ENCODE data around the gene FNDC10. TPM values are rescaled to one million over a fixed set of nuclear protein-coding genes. Genes with fewer than 3 reads are reported as not detected.
"Not testable (repeated sequence)": the region's sequence is repeated elsewhere in the genome, so short reads cannot be mapped to it uniquely, and the experiment has no call there.

FNDC10 gene
- total and polyA plus RNA-seq, 7 donors: 0.15 to 0.96 (median 0.63) TPM; not detected in 1

DNA sequence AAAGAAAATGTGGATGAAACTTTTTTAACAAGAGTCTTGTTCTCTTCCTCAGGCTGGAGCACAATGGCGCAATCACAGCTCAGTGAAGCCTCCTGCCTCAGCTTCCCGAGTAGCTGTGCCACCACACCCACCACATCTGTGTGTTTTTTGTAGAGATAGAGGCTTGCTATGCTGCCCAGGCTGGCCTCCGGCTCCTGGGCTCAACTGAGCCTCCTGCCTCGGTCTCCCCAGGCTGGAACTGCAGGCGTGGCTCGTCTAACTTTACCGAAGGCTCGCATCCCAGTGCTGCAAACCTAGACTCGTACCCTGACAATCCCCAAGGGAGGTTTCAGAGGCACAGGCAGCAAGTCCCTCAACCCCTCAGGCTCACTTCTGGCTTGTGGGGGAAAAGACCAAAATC lies 39.8 kb downstream of the FNDC10 start:
- intact Hi-C loops (cut with DNase I): loop anchor here in 1 of 2 donors (5.0 kb wide), 1 partner anchor 43 kb away; no protein-coding TSS in a partner anchor
- peaks cover 6% of the 10 kb centered on the region for H3K4me1 ChIP-seq

DNA sequence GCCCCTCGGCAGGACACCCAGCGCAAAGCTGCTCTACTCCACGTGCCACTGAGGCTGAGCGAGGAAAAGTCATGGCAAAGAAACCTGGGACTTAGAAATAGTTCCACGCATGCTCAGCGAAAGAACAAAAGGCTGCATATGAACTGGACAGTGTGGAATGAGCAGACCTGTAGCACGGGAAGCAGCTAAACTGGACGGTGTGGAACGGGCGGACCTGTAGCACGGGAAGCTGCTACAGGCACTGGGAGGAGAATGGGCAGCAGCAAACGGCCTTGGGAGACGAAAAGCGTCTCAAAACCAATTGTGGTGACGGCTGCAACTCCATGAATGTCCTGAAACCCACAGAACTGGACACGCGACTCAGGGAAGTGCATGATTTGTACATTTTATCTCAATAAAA lies 40.9 kb downstream of the FNDC10 start:
- no peak for DNase-seq
- WGBS, 3 donors: 82 to 84% (median 82%) methylated on average over 17 of the region's 17 CpGs
- peaks cover 0 to 43% of the 10 kb centered on the region in 2 donors for H3K36me3 ChIP-seq (ENCODE audit: insufficient read depth in 1 of 2, low read depth in 1 of 2)
- TF ChIP-seq CTCF (IDR thresholded peaks at IDR 0.05): no peak
- no peaks in the 10 kb centered on the region for H3K27me3 ChIP-seq (ENCODE audit: insufficient read depth in 3 of 3, low read length in 2 of 3)
- peaks cover 16% of the 10 kb centered on the region for H3K4me1 ChIP-seq
- intact Hi-C loops (cut with DNase I): no loop called here
- no peak for ATAC-seq
- no peaks in the 10 kb centered on the region for H3K9me3 ChIP-seq
- H3K27ac ChIP-seq: no peak overlapping the region
- no peak overlapping the region for H3K4me3 ChIP-seq

More for the DNA sequence above, 39.8 kb downstream of the FNDC10 start:
- Histone ChIP-seq H3K36me3 (ENCODE audit: insufficient read depth in 1 of 2, low read depth in 1 of 2) (peaks cover 3 to 52% of the 10 kb centered on the region in 2 donors), H3K9me3 (no peaks in the 10 kb centered on the region), H3K27me3 (ENCODE audit: insufficient read depth in 3 of 3, low read length in 2 of 3) (no peaks in the 10 kb centered on the region), H3K4me3 (no peak overlapping the region), H3K27ac (no peak overlapping the region)
- DNase-seq: no peak
- no peak for TF ChIP-seq CTCF (IDR thresholded peaks at IDR 0.05)
- no peak for ATAC-seq
- WGBS, 3 donors: 85 to 89% (median 87%) methylated on average over 9 of the region's 9 CpGs

GRCh38 chr1:1558591-1558990 lies 41.3 kb downstream of the FNDC10 start:
- no peaks in the 10 kb centered on the region for H3K9me3 ChIP-seq
- no peak overlapping the region for H3K27ac ChIP-seq
- no peak overlapping the region for H3K4me3 ChIP-seq
- peaks cover 0 to 38% of the 10 kb centered on the region in 2 donors for H3K36me3 ChIP-seq (ENCODE audit: insufficient read depth in 1 of 2, low read depth in 1 of 2)
- DNase-seq: no peak
- intact Hi-C loops (cut with DNase I): no loop called here
- no peak for ATAC-seq
- H3K4me1 ChIP-seq: peaks cover 17% of the 10 kb centered on the region
- 59 to 69% (median 62%) methylated on average over 4 of the region's 4 CpGs for WGBS, 3 donors
- TF ChIP-seq CTCF (IDR thresholded peaks at IDR 0.05): no peak
- H3K27me3 ChIP-seq (ENCODE audit: insufficient read depth in 3 of 3, low read length in 2 of 3): no peaks in the 10 kb centered on the region

- H3K27ac ChIP-seq; intact Hi-C loops (cut with DNase I); ATAC-seq; H3K4me3 ChIP-seq; H3K27me3 ChIP-seq (ENCODE audit: insufficient read depth in 3 of 3, low read length in 2 of 3); DNase-seq; H3K9me3 ChIP-seq: not testable (repeated sequence)
- Histone ChIP-seq H3K36me3 (ENCODE audit: insufficient read depth in 1 of 2, low read depth in 1 of 2) (peaks cover 0 to 29% of the 10 kb centered on the region in 2 donors), H3K4me1 (peaks cover 17% of the 10 kb centered on the region)
- 78 to 91% (median 85%) methylated on average over 7 of the region's 7 CpGs for WGBS, 3 donors
These were observed 42.2 kb downstream of the FNDC10 start for GRCh38 chr1:1557688-1558087.

DNA sequence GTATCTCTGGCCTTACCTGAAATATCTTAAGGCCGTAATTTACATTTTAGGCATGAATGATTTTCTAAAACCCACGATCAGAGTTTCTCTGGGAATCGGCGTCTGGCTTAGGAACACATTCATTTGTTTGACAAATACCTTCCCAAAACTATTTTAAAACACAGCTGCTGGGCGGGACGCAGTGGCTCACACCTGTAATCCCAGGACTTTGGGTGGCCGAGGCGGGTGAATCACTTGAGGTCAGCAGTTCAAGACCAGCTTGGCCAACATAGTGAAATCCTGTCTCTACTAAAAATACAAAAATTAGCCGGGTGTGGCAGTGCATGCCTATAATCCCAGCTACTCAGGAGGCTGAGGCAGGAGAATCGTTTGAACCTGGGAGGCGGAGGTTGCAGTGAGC lies 43.0 kb downstream of the FNDC10 start:
- H3K4me3 ChIP-seq; ATAC-seq; intact Hi-C loops (cut with DNase I); H3K27ac ChIP-seq; H3K27me3 ChIP-seq (ENCODE audit: insufficient read depth in 3 of 3, low read length in 2 of 3); DNase-seq; H3K9me3 ChIP-seq: not testable (repeated sequence)
- 88 to 94% (median 90%) methylated on average over 11 of the region's 11 CpGs for WGBS, 3 donors
- H3K36me3 ChIP-seq (ENCODE audit: insufficient read depth in 1 of 2, low read depth in 1 of 2): peaks cover 0 to 22% of the 10 kb centered on the region in 2 donors
- H3K4me1 ChIP-seq: peaks cover 17% of the 10 kb centered on the region

DNA sequence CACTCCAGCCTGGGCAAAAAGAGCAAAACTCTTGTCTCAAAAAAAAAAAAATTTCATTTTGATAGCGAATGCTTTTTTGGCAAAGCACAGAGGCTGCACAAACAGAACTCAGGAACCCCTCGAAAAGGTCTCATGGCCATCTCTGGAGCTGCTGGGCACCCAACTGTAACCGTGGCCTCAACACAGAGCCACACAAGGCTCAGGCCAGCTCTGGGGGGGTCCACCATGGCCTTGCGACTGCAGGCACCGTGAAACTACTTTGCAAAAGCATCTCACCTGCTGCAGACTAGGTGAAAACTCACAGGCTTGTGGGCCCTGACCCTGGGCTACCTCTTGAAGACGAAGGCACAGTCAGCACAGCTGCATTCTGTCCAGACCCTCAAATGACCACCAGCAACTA lies 43.4 kb downstream of the FNDC10 start:
- 86 to 92% (median 88%) methylated on average over 6 of the region's 6 CpGs for WGBS, 3 donors
- TF ChIP-seq CTCF (IDR thresholded peaks at IDR 0.05): no peak

More for the DNA sequence above, 43.4 kb downstream of the FNDC10 start:
- H3K9me3 ChIP-seq: no peaks in the 10 kb centered on the region
- H3K27ac ChIP-seq: no peak overlapping the region
- H3K27me3 ChIP-seq (ENCODE audit: insufficient read depth in 3 of 3, low read length in 2 of 3): no peaks in the 10 kb centered on the region
- peaks cover 0 to 17% of the 10 kb centered on the region in 2 donors for H3K36me3 ChIP-seq (ENCODE audit: insufficient read depth in 1 of 2, low read depth in 1 of 2)
- H3K4me3 ChIP-seq: no peak overlapping the region
- DNase-seq (no peak), ATAC-seq (no peak)
- intact Hi-C loops (cut with DNase I): no loop called here
- peaks cover 18% of the 10 kb centered on the region for H3K4me1 ChIP-seq

Measured in psoas muscle (tissue), 8 donors.